ENCODE results near the gene AKAP13.
"Not testable (repeated sequence)": the region's sequence is repeated elsewhere in the genome, so short reads cannot be mapped to it uniquely, and the experiment has no call there.

Gene AKAP13

DNA sequence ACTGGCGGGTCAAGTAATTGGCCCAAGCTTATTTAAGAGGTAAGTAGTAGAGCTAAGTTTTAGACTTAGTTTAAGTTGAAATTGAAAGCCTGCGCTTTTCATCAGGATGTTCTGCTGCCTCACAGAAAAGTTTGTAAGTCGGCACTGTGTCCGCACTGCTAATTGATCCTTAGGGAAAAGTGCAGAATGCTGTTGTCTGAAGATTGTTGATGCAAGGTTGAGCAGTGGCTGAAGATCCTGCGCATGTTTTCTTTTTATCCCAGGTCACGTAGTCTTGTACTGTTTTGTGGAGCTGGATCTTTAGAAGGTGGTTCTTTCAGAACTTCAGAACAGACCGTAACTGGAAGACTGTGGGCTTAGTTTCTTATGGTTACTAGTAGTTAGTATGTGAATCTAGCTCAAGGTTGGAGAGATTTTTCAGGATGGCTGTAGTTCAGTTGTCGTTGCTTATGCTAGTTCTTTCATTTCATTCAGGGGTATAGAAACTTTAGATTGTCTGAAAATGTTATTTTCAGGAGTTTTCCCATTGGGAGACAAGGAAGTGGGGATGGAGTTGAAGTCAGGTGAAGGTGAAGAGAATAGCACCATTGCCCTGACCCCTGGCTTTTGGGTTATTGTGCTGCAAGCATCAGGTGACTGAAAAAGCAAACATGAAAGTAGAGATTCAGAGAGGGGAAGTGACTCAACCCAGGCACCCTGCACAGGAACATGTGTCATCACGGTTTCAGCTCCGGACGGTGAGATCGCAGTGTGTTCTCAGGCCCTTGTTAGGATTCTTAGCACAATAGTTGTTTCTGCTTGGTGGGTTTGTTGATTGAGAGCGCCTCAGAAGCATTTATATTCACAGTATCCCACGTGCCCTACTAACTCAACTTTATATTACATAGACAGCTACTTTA lies 32.8 kb downstream of the AKAP13 start:
- DNase-seq: peak; percentile 95

DNA sequence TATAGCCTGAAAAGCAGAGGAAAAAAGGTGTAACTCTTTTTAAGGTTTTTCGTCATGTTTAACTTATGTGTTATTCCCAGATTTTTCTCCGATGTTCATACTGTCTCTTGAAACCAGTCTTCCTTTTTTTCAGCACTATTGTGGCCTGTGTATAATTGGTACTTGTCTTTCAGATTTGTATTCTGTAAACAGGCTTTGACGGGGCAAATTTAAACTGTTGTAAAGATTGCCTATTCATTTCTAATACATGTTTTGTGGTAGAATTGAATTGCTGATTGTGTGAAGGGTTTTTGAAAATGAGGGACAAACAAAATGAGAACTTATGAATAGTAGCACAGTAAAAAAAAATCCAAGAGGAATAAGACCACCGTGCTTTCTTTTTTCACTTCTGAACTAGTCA lies 33.6 kb downstream of the AKAP13 start:
- peak; percentile 42 for DNase-seq

DNA sequence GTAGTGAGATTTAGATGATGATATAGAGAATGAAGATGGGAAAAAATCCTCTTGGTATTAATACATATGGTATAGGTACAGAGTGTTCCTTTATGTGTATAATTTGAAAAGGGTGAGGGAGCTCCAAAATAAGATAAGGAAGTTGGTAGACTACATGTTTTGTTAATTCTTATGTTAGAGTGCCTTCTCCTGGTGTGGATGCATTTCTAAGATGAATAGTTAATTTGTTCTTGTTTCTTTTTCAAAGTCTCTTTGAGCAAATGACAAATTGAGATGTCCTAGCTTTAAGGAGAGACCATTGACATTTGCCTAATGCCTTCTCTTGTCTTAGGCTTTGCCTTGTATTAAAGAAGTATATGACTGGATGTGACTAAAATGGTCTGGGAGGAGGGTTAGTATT lies 34.1 kb downstream of the AKAP13 start:
- peak; percentile 40 for DNase-seq

DNA sequence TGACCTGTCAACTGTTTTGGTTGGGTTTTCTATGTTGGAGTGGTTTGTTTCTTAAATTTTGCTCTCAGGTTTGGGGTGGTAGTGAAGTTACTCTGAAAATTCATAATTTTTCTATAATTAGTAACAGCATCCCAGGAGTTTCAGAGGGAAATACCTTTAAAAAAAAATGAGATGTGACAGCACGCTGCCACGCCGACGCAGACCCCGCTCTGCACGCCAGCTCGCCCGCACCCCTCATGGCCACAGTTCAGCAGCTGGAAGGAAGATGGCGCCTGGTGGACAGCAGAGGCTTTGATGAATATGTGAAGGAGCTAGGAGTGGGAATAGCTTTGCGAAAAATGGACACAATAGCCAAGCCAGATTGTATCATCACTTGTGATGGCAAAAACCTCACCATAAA lies 34.6 kb downstream of the AKAP13 start:
- DNase-seq: no peak

DNA sequence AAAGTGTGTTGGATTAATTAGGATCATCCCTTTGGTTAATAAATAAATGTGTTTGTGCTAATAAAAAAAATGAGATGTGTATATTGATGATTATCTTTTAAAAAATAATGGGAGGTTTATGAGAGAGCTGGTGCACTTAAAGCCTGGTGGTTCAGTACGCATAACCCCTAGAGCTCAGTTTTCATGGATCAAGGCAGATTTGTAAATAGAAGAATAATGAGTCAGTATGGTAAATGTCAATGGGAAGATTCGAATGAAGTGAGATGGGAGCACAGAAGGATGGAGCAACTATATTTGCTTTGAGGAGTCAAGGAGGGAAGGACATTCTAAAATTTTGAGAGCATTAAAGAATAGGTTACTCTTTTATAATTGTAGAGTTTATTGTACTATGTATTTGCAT lies 35.4 kb downstream of the AKAP13 start:
- DNase-seq: peak; percentile 68

DNA sequence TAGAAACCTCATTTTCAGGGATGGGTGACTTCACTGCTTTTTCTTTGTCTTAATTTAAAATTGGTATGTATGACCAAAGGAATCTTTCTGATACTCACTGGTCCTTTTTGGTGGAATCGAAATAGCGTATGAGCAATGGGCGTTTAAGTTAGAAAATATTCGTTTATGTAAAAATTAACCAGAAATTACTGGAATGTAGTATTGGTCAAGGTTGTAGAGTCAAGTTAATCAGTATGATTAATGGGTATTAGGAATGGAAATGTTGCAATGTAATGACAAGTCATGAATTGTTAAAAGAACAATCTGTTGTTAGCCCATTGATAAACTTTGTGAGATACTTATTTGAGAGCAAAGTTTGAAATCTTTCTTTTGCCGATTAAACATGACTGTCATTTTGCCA lies 36.9 kb downstream of the AKAP13 start:
- DNase-seq: no peak

DNA sequence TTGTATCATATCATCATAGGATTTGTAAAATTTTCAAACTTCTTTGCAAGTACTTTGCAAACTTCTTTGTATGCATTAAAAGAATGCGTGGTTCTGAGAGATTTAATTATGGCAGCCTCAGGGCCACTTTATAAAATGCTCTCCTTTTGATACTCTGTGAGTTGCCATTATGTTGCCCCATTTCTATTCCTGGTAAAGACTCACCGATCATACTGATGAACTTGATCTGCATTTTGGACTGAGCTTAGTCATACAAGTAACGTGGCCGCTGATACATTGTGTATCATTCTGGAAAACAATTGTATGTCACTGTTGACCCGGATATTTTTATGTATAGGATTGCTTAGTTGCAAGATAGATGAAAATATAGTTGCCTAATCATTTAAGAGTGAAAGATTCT lies 38.8 kb downstream of the AKAP13 start:
- DNase-seq: no peak

DNA sequence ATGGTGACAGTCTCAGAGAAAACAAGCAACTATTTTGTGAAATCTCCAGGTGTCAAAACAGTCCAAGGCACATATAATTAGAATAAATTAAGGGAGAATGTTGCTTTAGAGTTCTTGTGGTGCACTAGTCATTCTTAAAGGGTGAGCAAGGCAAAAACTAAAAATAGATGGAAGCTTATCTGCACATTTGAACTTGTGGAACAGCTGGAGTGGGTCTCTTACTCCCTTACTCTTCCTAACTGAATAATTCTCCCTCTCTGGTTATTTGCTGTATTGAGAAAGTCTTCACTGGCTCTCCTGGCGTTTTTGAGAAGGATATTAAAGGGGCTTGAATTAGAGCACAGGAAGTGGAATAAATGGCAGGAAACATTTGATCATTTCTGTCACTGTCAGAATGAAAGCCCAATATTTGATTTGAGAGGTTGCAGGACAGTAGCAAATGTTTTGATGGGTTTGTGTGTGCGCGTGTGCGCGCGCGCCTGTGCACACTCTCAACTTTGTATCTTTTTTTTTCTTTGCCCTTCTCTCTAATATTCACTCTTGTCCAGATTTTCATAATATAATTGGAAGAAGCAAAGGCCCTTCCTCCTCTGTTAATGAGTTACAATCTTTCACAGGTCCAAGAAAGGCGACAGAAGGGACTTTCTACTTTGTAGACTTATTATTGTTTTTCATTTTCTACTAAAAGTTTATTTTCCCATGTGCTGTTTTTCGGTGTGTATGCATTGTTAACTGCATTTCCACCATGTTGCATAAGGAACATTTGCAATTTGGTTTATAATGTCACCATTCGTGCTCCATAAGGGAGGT lies 40.9 kb downstream of the AKAP13 start:
- DNase-seq: no peak

DNA sequence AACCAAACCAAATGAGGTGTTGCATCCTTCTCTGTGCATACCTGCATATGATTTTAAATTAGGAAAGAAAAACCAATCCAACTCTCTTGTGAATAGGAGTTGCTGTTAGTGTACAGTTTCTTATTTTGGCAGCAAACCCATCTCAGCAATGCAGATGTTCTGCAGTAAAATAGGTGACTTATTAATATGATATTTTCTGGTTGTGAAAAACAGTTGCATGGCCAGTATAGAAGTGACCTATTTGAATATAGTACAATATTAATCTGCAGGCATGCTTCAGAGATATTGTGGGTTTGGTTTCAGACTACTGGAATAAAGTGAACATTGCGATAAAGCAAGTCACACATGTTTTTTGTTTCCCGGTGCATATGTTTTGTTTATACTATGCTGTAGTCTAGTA lies 42.2 kb downstream of the AKAP13 start:
- no peak for DNase-seq

DNA sequence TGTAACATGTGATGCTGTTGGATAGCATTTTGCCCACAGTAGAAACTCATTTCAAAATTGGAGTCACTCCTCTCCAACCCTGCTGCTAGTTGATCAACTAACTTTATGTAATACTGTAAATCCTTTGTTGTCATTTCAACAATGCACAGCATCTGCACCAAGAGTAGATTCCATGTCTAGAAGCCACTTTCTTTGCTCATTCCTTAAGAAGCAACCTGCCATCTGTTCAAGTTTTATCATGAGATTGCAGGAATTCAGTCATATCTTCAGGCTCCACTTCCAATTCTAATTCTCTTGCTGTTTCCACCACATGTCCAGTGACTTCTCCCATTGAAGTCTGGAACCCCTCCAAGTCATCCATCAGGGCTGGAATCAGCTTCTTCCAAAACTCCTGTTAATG lies 42.9 kb downstream of the AKAP13 start:
- no peak for DNase-seq

DNA sequence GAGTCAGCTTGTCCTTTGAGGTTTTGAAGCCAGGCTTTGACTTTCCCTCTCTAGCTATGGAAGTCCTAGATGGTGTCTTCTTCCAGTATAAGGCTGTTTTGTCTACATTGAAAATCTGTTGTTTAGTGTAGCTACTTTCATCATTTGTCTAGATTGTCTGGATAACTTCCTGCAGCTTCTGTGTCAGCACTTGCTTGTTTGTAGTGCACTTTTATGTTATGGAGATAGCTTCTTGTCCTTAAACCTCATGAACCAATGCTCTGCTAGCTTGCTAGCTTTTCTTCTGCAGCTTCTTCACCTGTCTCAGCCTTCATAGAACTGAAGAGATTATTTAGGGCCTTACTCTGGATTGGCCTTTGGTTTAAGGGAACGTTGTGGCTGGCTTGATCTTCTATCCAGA lies 43.8 kb downstream of the AKAP13 start:
- DNase-seq: no peak

DNA sequence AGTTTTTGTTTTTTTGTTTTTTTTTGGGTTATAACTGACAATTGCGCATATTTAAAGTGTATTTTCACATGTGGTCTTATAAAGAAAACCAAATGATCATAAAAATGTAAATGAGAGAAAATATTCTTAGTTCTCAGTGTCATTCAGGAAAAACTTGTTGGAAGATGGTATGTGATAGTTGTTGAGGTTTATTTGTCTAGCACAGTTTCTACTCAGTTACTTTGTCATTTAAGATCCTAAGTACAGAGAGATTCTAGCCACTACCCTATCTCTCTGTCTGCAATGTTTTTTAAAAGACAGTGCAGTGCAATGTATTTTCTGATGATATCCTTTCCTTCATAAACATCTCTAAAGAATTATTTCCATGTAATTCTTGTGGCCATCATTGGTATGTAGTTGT lies 46.1 kb downstream of the AKAP13 start:
- DNase-seq: no peak

DNA sequence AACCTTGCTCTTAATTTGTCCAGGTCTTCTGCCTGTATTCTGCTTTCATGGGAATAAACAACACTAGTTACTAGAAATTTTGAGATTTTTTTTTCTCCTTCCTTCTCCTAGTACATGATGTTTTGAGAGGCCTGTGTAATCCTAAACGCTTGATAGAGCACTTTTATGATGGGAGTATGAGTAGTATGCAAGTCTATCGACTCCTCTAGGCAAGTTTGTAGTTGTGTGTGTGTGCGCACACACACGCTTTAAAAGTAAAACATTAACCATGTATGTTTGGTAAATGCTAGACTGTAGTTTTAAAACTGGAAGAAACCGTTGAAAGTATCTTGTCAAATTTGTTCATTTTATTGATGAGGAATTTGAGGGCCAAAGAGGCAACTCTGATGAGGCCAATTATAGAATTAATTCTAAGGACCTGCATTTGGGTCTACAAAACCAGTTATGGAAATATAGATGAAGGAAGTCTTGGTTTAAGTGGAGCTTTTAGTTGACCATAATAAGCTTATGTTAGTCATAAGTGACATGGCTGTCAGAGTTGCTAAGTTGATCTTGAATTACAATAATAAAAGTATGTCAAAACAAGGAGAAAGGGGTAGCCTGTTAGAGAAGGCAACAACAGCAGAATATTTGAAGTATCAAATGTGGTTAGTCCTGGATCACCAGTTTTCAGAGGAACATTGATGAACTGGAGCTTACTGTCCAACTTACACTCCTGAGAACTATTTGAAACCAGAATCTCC lies 47.1 kb downstream of the AKAP13 start:
- no peak for DNase-seq

DNA sequence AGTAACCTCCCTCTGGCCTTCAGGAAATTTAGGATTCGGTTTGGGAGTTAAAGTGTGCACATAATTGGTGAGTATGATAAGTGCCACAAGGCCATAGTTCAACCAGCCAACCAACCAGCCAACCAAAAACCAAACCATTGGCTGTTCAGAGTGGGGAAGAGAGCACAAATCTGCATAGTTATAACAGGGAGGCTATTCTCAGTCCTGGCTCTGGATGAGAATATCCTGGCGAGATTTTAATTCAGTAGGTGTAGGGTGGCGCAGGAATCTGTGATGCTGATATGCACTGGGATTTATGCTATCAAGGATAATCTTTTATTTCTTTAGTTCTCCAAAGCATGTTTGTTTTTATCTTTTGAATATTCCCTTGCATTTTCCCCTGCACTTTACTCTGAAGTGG lies 49.1 kb downstream of the AKAP13 start:
- no peak for DNase-seq

DNA sequence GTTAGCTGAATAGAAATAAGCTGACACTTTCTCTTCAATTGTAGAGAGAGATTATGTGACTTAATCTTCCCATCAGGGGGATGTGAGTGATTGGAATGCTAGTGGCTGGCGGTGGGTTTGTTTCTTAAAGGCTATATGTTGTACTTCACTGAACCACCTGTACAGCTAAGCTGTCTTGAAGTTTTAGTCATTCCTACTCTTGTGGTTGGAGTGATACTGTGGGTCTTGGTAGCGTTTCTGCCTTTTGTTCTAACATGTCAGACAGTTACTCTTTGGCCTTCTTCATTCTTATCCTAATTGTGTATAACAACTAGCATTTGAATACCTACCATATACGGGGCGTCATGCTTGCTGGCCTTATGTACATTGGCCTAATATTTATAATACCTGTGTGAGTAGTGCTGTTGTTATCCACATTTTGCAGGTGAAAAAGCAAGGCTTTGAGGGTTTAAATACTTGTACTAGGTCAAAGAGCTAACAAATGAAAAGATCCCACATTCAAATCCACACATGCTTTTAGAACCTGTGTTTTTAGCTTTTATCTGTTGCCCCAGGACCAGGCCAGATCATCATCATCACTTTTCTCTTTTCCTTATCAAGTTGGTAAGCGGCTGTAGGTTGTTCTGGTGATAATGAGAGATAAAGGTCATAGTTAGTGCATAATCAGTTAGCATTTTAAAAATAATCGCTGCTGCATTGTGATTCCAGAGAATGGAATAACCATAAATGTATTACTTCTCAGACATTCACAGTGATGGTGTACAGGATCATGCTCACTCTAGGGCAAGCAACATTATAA lies 50.2 kb downstream of the AKAP13 start:
- no peak for DNase-seq

DNA sequence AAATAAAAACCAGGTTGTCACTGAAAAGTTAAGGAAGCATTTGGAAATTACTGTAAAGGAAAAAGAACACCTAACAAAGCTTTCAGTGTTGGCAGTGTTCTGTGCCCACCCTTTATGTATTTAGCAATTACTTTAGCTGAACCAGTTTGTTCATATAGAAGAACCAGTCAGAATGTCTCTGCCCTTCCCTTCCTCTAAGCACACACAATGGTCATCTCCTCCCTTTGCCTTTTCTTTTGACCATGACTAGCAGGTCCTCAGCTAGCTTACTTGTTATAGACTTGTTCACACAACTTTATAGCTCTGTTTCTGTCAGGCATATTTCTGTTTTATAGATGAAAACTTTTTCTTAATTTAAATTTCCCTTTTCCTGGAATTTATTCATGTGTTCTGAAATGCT lies 59.6 kb downstream of the AKAP13 start:
- DNase-seq: peak; percentile 6

DNA sequence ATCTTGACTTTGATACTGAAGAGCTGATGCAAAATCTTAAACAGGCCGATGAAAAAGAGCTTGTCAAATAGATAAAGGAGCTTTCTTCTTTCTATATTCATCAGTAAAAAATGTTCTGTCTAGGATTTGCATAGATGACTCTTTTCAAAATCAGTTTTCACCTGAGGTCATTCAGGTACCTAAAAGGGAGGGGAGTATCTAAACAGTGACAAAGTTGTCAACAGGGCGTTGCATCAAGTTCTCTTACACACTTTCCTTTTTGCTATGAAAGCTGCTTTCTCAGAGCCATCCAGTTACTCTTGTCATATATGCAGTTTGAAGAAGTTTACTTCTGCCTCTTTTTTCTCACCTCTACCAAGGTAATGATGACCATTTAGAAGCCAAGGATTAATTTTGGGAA lies 60.0 kb downstream of the AKAP13 start:
- DNase-seq: no peak

DNA sequence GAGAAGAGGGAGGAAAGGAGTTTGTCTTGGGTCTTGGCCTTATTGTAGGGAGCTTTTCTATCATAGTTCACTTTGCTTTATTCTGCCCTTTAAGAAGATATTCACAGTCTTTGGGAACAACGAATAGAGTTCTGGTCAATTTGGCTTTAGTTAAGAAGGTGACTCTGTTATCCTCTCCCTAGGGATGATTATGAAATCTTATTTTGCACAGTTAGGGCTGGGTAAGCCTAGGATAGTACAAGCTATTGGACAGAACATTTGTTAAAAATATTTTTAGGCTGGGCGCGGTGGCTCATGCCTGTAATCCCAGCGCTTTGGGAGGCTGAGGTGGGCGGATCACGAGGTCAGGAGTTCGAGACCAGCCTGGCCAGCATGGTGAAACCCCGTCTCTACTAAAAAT lies 61.5 kb downstream of the AKAP13 start:
- not testable (repeated sequence) for DNase-seq

DNA sequence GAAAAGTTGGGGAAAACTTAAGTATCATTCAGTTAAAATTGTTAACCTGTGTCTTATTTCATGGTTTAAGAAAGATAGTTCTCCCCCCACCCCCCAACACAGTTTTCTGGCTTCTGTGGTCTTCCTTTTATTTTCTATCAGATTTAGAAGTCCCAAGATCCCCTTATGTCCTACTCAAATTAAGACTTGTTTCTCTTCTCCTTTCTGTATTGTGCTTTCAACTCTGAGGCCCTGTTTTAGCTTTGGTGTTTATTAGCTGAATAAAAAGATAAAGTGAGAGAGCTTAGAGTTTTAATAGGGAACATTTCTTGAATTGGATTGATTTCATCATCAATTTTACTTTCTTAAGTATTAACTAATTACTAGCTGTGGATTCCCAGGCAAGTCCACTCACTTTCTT lies 62.6 kb downstream of the AKAP13 start:
- DNase-seq: no peak

DNA sequence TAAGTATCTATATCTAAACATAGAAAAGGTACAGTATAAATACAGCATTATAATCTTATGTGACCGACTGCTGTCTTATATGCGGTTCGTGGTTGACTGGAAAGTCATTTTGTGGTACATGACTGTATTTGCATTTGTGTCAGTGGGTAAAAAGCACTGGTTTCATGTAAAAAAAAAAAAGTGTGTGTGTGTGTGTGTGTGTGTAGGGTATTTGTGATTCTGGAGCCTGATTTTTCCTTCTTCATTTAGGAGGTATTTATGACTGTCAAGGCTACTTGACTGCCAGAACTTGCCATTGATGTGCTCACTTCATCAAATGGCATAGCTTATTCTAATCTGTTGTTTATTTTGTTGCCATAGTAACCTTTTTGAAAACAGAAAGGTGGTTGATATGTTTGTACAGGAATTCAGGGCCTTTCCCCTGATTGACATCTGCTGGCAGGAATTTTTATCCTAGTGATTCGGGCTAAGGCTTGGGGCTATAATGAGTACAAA lies 63.2 kb downstream of the AKAP13 start:
- peak; percentile 96 for DNase-seq

DNA sequence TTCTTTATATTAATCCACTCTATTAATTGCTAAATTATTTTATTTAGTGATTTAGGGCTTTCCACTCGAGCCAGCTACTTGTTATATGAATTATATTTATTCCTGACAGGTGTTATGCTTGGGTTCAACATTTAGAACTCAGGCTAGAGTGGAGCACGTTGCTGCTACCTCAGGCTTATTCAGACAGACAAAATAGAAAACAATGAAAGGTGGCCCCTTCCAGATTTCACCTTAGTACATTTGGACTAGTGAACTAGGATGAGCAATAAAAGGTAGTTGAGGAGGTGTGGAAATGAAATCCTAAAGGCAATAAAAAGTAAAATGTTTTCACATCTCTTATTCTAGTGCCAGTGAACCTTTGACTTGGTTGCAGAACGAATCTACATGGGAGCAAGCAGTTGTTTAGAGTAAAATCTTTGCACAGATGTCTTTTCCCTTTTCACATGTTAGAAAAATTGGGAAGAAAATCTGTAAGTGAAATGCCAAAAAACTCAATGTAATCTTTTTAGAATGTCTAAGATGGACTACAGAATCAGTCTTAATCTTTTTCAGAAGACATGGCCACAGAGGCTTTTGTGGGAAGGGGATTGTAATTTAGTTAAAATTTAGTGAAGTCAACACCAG lies 63.8 kb downstream of the AKAP13 start:
- DNase-seq: no peak

DNA sequence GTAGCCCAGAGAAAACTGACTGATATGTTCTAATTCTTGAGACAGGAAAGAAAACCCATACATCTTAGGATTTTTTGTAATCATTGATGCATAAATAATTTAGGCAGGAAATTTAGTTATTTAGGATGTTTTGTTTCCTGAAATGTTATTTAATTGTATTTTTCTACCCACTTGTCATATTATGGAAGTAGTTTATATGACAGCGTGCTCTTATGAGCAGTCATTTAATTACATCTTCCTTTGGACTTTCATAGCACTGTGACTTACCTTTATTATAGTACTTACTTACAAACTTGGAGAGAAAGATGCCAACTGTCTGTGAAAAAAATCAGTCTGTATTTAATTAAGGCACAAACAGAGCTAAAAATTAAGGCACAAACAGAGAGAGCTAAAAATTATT lies 65.0 kb downstream of the AKAP13 start:
- no peak for DNase-seq

All from DMS53 (cell line).